Stimulated activated CD4-positive, alpha-beta T cell treated with anti-CD3 and anti-CD28 coated beads, Interleukin-1b, Interleukin-23, amount 100 ng/mL, for 4 hours (primary cell): ENCODE measurements around the gene PI4KB.

Experiments
- DNase-seq, 2 donors: peaks; one replicate each; pipeline ENCODE4 v3.0.0-alpha.2; 2020; ENCODE audit warnings: low read depth in 2 of 2

Gene PI4KB

GRCh38 chr1:151346082-151346768, 19.0 kb upstream of the PI4KB start:
- peak in 1 of 2 donors; percentile 5 for DNase-seq

GRCh38 chr1:151344291-151344690, 17.1 kb upstream of the PI4KB start:
- DNase-seq = no peak

DNA sequence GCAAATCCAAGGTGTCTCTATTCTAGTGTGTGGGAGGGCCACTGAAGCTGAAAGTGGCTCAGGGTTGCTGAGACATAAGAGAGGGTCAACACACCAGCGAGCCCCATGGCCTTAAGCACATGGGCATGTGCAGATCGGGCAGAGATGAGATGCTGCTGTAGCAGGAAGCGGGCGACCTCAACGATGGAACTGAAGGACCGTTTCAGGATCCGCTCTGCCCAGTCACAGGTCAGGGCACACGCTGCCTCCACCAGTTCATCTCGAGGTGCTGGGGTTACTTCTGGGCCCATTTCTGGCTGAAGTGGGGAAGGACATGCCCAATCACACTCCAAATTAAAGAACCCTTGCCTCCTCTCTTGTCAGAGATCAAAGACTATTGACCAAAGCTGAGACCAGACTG, 16.4 kb upstream of the PI4KB start:
- DNase-seq = no peak

DNA sequence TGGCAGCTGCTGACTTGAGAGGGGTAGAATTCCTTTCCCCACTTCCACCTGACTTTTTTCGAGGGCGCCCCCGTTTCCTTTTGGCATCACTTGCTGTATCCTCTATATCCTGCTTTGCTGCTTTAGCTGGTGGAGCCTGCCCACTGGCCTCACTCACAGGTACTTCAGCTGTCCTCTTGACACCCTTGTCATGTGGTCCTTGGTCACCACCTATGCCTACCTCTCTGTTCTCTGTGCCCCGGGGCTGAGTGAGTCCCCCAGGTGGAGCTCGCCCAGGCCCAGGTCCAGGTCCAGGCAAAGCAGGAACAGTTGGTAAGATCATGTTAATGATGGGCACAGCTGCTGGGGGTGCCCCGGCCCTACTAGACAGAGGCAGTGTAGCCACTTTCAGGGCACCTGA, 15.4 kb upstream of the PI4KB start:
- no peak for DNase-seq

DNA sequence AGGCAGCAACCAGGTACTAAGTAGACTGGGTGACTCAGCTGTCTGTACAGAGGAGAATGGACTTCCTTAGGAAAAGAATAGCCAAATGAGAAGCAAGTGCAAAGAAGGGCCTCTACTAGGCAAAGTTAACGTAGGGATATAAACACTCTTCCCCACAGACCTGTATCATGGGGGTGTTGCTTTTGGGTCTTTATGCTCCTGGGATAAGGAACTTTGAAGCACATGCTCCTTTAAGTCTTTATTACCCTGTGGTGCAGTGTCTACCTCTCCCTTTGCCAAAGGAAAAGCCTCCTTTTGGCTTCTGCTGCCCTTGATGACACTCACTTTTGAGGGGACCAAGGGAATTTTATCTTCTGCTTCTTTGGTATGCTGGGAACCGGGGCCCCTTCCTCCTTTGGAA, 14.8 kb upstream of the PI4KB start:
- DNase-seq = no peak

DNA sequence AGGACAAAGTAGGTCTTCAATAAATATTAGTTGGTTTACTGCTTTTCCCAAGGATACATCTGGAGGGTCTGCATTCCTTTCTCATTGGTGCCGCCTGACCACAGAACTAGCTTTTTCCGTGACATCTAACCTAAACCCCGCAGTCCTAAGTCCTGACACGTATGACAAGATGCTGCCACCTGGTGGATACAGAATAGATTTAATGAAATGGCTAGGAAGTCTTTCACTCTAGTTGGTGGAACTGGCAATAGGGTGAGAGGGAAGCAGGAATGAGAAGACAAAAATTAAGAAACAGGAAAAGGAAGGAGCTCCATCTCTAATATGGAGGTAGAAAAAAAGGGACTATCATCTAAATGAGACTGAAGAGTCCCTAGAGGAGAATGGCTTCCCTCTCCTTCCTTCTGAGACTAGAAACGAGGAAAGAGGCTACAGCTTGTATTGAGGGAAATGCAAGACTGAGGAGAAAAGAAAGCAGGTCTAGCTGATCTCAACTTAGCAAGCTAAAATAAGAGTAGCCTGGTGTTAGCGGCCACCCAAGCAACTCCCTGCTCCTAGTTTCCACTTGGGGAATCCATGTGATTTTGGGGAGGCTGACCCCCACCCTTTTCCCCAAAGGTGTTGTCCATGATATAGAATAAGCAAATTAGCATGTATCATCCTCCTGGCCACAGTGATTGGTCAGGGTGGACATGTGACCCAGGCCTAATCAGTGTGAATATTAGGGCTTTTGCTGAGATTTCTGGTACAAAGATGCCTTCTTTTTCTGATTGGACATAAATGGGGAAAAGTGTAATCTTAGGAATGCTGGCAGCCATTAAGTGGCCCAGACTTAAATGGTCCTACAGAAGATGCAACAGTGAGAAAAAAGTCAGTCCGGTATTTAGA, 13.9 kb upstream of the PI4KB start:
- DNase-seq = peak in 1 of 2 donors; percentile 31

DNA sequence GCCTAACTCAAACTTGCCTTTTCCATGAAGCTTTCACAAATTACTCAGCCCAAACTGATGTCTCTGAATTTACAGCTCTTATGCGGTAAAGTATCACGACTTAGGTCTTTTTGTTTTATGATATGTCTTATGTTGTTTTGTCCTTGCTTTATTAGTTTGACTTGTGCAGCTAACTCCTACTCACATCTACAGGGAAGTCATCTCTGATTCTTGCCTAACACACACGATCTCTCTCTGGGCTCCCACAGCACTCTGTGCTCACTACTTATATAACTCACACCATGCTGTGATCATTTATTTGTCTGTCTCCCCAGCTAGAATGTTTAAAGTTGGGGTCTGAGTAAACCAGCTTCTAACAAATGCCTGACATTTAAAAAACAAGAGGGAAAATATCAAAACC, 9.3 kb upstream of the PI4KB start:
- DNase-seq = no peak

DNA sequence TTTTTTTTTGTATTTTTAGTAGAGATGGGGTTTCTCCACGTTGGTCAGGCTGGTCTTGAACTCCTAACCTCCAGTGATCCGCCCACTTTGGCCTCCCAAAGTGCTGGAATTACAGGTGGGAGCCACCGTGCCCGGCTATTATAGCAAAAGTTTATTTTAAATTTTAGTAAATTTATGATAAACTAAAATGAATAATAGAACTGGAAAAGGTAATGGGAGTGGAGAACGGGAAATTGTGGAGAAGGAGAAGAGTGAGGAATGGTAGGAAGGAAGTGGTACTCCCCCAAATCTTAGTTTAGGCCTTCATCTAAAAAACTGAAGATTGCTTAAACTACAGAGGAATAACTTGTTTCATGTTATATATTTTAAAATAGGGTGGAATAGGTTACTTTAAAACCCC, 7.6 kb upstream of the PI4KB start:
- no peak for DNase-seq

- DNase-seq = peak in 1 of 2 donors; percentile 5
Measured at GRCh38 chr1:151327903-151328674, 873 bp upstream of the PI4KB start.

DNA sequence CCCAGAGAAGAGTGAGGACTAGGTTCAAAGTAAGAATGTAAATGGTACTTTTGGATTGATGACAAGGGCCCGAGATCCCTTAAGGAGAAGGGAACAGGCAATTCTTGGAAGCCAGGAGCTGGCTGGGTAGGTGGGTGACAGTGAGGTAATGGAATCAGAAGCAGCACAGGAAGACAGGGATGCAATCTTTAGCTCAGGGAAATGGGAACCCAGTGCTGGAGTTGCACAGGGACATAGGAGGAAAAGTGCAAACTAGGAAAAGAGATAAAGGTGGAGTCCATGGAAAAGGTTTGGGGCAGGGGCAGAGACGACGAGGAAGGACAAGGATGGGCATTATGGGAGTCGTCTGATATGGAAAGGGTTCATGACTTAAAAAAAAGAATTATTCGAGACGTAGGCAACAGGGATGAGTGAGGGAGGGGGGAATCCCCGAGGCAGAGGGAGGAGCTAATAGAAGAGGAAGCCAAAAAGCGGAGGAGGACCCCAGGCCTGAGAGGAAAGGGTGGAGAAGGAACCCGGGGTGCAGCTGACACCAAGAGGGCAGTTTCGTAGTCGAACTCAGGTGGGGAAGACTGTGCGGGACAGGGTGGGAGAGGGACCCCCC, 495 bp downstream of the PI4KB start:
- peak; percentile 42 to 54 for DNase-seq

GRCh38 chr1:151325646-151326429, 1.4 kb downstream of the PI4KB start:
- no peak for DNase-seq

DNA sequence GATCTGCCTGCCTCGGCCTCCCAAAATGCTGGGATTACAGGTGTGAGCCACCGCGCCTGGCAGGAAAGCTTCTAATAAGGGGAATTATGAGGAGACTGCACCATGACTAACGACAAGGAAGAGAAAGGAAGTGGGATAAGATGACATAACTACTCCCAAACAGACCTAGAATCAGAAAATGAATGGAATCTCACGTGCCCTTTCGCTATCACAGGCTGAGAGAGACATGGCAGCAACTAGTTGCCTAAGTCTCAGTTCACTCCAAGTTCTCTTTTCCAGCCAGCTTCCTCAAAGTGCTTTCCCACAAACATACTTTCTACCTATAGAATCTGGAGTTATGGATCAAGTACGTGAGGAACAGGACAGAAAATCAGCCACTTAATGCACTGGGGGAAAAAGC, 2.0 kb downstream of the PI4KB start:
- DNase-seq = no peak

- no peak for DNase-seq
Measured at GRCh38 chr1:151324390-151324930, 2.8 kb downstream of the PI4KB start.

- no peak for DNase-seq
Measured at GRCh38 chr1:151318975-151319374, 8.2 kb downstream of the PI4KB start.

DNA sequence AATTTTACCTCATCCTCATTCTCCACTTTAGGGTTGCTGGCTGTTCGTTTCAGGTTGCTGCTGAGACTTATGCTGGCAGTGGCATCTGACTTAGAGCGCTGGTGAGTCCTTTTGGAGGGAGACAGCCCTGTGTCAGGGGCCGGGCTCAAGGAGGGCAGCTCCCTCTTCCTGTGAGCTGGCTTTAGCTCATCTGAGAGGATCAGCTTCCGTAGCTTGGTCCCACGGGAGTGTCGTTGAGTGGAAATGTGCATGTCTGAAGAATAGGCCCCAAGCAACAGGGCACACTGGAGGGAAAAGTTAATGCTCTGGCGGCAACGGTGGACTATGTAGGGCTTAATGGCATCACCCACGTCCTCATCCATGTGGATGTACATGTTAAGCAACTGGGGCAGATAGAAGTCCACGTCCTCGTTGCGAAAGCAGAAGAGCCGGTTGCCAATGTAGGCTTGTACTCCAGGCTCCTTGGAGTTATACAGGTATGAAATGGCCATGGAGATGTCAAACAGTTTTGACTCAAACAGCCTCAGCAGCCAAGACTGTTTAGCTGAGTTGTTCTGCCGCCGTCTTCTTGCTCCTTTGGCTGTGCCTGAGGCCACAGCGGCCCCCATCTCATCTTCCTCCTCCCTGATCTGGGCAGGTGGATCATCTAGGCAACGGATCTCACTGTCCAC, 11.5 kb downstream of the PI4KB start:
- no peak for DNase-seq

GRCh38 chr1:151314137-151314875, 12.9 kb downstream of the PI4KB start:
- DNase-seq = no peak

- DNase-seq = no peak
Measured at GRCh38 chr1:151313501-151313900, 13.7 kb downstream of the PI4KB start.

DNA sequence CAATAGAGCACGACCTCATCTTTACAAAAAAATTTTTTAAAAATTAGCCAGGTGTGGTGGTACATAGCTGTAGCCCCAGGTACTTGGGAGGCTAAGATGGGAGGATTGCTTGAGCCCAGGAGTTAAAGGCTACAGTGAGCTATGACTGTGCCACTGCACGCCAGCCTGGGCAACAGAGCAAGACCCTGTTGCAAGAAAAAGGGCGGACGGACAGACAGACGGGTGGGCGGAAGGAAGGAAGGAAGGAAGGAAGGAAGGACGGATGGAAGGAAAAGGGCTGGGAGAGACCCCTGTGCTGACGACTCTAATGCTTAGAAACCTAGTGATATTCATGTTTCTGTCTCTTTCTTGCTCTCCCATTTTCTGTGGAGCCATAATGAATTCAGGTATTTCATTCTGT, 14.4 kb downstream of the PI4KB start:
- DNase-seq = no peak

- DNase-seq = no peak
Measured at GRCh38 chr1:151312411-151312810, 14.8 kb downstream of the PI4KB start.
